ENCODE results near the gene MYBPH. TPM values are rescaled to one million over a fixed set of nuclear protein-coding genes. Genes with fewer than 3 reads are reported as not detected.

The MYBPH gene
- total and polyA plus RNA-seq, 12 donors, result 0.64 TPM; not detected in 11

DNA sequence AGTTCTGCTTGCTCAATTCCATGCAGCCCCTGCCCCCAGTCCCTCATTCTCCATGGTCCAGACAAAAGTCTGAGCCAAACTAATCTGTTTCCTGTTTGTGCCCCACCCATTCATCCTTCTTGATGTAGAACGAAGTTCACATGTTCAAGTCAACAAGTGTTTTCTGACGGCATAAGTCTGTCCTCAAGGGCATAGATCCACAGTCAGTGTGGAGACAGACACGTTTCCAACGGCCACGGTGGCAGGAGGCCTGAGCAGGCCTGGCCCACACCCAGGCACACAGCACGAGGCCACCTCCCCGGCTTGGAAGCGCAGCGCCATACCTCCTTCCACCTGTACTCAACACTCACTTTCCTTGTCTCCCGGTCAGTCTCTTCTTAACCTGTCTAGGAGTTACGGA is 32.0 kb downstream of the MYBPH start:
- no peaks in the 10 kb centered on the region for H3K9me3 ChIP-seq (replicated peaks in 1 of 3)

DNA sequence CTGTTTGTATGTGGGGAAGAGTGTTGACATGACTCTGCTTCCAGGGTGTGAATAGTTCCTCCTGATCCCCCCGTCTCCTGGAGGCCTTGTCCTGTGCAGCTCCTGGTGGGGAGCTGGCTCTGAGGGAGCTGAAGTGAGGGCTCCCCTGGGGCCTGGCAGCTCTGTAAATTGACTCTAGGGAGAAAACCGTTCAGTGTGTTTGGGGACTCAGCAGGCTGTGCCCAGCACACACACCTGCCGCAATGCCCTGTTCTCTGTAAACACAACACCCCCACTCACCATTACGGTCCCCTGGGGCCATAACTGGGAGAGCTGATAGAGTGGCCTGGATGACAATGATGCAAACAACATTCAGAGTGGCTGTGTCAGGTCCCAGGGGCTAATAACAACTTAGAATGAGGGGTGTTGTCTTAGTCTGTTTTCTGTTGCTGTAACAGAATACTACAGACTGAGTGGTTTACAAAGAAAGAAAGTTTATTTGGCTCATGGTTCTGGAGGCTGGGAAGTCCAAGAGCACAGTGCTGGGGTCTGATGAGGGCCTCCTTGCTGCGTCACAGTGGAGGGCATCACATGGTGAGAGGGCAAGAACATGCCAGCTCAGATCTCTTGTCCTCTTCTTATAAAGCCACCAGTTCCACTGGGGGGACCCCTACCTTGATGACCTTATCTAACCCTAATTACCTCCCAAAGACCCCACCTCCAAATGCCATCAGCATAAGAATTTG is 32.8 kb downstream of the MYBPH start:
- Histone ChIP-seq H3K9me3 (replicated peaks in 1 of 3) (no peaks in the 10 kb centered on the region), H3K4me1 (replicated peaks in 1 of 2) (no peaks in the 10 kb centered on the region), H3K27me3 (no peaks in the 10 kb centered on the region), H3K4me3 (no peak overlapping the region), H3K36me3 (replicated peaks in 1 of 2) (no peaks in the 10 kb centered on the region), H3K27ac (no peak overlapping the region)
- intact Hi-C loops (cut with DNase I), result no loop called here
- DNase-seq, result no peak
- 86 to 91% (median 89%) methylated on average over 3 to 5 of the region's 5 CpGs for WGBS, 4 donors
- no peak for TF ChIP-seq POLR2A (IDR thresholded peaks at IDR 0.05)
- TF ChIP-seq, protein P1, sequence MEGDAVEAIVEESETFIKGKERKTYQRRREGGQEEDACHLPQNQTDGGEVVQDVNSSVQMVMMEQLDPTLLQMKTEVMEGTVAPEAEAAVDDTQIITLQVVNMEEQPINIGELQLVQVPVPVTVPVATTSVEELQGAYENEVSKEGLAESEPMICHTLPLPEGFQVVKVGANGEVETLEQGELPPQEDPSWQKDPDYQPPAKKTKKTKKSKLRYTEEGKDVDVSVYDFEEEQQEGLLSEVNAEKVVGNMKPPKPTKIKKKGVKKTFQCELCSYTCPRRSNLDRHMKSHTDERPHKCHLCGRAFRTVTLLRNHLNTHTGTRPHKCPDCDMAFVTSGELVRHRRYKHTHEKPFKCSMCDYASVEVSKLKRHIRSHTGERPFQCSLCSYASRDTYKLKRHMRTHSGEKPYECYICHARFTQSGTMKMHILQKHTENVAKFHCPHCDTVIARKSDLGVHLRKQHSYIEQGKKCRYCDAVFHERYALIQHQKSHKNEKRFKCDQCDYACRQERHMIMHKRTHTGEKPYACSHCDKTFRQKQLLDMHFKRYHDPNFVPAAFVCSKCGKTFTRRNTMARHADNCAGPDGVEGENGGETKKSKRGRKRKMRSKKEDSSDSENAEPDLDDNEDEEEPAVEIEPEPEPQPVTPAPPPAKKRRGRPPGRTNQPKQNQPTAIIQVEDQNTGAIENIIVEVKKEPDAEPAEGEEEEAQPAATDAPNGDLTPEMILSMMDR (IDR thresholded peaks at IDR 0.05), result no peak

More for the DNA sequence above, 32.0 kb downstream of the MYBPH start:
- H3K27me3 ChIP-seq, result no peaks in the 10 kb centered on the region
- H3K36me3 ChIP-seq (replicated peaks in 1 of 2), result no peaks in the 10 kb centered on the region
- DNase-seq, result no peak
- H3K4me3 ChIP-seq, result no peak overlapping the region
- no peak for TF ChIP-seq POLR2A (IDR thresholded peaks at IDR 0.05)
- TF ChIP-seq, protein P1 (IDR thresholded peaks at IDR 0.05), result no peak
- 77 to 86% (median 82%) methylated on average over 11 of the region's 11 CpGs for WGBS, 4 donors
- H3K27ac ChIP-seq, result no peak overlapping the region
- H3K4me1 ChIP-seq (replicated peaks in 1 of 2), result no peaks in the 10 kb centered on the region
- intact Hi-C loops (cut with DNase I), result no loop called here

DNA sequence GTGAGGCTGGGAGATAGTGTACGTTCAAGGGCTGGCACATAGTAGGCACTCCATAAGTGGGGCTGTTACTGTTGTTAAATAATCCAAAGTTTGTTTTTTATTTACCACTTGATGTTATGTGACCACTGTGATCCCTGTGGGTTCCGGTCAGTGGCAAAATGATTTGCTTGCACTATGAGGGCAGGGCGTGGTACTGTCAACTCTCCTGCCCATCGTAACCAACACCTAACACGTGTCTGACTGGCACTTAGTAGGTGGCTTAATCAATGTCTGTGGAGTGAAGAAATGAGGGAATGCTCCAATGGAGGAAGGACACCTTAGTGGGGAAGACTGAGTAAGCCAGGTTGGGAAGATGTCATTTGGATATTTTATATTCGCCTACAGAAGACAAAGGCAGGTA is 33.5 kb downstream of the MYBPH start:
- no peak for TF ChIP-seq POLR2A (IDR thresholded peaks at IDR 0.05)
- WGBS, 4 donors, result 85 to 94% (median 88%) methylated on average over 6 of the region's 6 CpGs
- no peak overlapping the region for H3K4me3 ChIP-seq

DNA sequence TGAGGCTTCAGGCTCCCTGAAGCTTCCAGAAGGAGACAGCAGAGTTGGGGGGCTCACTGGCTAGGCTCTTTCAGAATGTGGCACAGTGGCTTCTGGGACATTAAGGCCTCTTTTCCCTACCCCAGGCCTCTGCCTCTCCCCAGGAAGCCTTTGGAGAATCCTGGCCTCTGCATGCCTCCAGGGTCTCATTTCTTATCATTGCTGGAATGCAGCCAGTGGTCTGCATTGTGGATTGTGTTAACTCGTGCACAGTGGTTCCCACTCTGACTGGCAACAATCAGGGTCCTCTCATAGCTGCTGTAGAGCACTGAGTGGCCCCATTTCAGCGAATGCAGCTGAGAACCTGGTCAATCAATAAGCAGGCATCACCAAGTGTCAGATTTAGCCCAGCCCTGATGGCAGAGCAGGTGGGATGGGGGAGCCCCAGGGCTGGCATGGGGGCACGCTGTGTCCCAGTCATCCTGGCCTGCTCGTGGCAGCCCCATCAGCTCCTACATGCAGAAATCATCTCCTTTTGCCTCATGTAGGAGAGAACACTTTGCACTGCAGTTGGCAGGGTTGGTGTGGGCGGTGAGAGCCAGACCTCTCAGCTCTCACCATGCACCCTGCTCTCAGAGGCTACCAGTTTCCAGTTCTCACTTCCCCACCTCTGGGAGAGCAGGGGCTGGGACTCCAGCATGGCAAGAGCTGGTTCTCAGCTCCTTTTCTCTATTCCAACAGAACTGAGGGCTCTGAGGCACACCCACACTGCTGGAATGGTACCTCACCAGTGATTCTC is 34.7 kb downstream of the MYBPH start:
- Histone ChIP-seq H3K4me1 (replicated peaks in 1 of 2) (no peaks in the 10 kb centered on the region), H3K36me3 (replicated peaks in 1 of 2) (no peaks in the 10 kb centered on the region), H3K27me3 (no peaks in the 10 kb centered on the region), H3K27ac (no peak overlapping the region), H3K9me3 (replicated peaks in 1 of 3) (no peaks in the 10 kb centered on the region), H3K4me3 (no peak overlapping the region)
- TF ChIP-seq, protein P1 (IDR thresholded peaks at IDR 0.05), result no peak
- WGBS, 4 donors, result 63 to 81% (median 69%) methylated on average over 3 to 5 of the region's 5 CpGs
- no peak for DNase-seq
- intact Hi-C loops (cut with DNase I), result no loop called here

More for the DNA sequence above, 33.5 kb downstream of the MYBPH start:
- intact Hi-C loops (cut with DNase I), result no loop called here
- no peaks in the 10 kb centered on the region for H3K4me1 ChIP-seq (replicated peaks in 1 of 2)
- no peaks in the 10 kb centered on the region for H3K27me3 ChIP-seq
- DNase-seq, result no peak
- H3K9me3 ChIP-seq (replicated peaks in 1 of 3), result no peaks in the 10 kb centered on the region
- H3K27ac ChIP-seq, result no peak overlapping the region
- no peaks in the 10 kb centered on the region for H3K36me3 ChIP-seq (replicated peaks in 1 of 2)

Measured in adrenal gland (tissue), 12 donors.